G401 (cell line): ENCODE data around the gene SNAI1. TPM values are rescaled to one million over a fixed set of nuclear protein-coding genes. Genes with fewer than 3 reads are reported as not detected.
"Not testable (repeated sequence)": the region's sequence is repeated elsewhere in the genome, so short reads cannot be mapped to it uniquely, and the experiment has no call there.

Source experiments
- DNase-seq: peaks from one replicate; pipeline ENCODE4 v3.0.0-alpha.2; 2015; ENCODE audit warnings: low spot score
- in situ Hi-C: cut with HindIII; loops from 2 replicates; pipeline ENCODE4 v1.10.0; 2016; ENCODE audit warnings: low sequenced_read_pairs, mixed read lengths
- total RNA-seq: library from RNA; depleted of rRNA; stranded (reverse); fragments of >200 nt; shearing (Covaris generic); gene quantifications from 2 replicates; pipeline ENCODE4 v1.2.3, GENCODE V29; 2014

The SNAI1 gene
- total RNA-seq, 1 experiment from 2014 or later = 7.5 TPM

GRCh38 chr20:49957089-49957938, 25.5 kb upstream of the SNAI1 start:
- in situ Hi-C loops = not testable (repeated sequence)
- peak; percentile 88 for DNase-seq

- DNase-seq = no peak
- in situ Hi-C loops = no loop called here
Measured at GRCh38 chr20:49961413-49961812, 21.4 kb upstream of the SNAI1 start.

DNA sequence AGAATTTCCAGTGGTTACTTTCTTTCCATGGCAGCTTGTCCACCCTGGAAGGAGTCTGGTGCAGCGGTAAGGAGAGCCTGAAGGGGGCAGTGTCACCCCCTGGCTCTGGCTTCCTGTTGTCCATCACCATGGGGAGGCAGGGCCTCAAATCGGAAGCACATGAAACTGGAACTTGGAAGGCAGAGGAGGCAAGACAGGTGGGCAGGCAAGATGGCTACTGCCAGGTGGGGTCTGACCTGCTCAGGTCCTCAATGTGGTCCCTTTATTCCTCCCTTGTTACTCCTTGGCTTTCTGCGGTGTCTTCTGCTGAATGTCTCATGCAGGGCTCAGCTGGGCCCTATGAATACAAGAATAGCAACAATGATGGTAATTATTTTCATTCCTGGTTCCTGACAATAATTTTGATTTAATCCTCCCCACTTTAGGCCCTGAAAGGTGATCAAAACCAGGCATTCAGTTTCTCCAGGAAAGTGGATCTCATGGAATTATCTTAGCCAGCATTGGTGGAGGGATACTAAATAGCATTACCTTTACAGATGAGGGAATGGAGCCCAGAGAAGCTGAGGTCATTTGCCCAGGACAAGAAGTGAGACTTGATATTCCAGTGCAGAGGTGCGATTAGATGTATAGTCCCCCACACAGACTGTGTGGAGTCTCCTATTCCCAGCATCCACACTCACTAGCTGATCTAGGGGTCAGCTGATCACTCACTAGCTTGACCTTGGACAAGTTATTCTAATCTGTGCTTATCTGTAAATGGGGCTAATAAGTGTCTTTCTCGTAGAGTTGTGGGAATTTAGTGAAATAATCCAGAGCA, 17.6 kb upstream of the SNAI1 start:
- in situ Hi-C loops = no loop called here
- no peak for DNase-seq

DNA sequence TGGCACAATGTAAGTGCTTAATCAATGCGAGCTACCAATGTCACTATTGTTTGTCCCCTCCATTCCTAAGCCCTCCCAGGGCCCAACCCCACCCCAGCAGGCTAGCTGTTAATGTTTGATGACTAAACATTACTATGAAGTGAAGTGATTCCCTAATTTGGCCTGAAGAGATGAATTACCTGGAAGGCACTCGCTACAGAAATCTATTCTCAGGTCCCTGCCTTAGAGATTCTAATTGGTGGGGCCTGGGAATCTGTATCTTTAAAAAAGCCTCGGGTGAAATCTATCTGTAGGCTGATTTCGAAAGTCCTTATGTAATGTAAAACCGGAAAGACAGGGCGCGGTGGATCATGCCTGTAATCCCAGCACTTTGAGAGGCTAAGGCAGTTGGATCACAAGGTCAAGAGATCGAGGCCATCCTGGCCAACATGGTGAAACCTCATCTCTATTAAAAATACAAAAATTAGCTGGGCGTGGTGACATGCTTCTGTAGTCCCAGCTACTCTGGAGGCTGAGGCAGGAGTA, 16.9 kb upstream of the SNAI1 start:
- in situ Hi-C loops = no loop called here
- no peak for DNase-seq

- no peak for DNase-seq
- in situ Hi-C loops = no loop called here
Measured at GRCh38 chr20:49966861-49967260, 15.9 kb upstream of the SNAI1 start.

DNA sequence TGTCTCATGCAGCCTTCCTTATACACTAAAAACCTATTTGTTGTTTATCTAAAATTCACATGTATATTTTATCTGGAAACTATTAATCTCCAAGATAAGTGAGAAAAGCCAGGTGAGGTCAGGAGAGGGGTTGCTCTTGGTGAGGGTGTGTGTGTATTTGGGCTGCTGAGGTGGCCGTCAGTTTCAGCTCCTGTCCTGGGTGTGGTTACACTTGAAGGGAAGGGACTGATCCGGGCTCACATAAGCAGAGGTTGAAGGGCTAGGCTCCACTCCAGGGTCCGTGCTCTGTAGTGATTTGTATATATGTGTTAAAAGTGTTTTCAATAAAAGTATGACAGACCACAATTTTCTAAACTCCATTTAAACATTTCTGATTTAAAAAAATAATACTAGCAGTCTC, 13.5 kb upstream of the SNAI1 start:
- DNase-seq = no peak

DNA sequence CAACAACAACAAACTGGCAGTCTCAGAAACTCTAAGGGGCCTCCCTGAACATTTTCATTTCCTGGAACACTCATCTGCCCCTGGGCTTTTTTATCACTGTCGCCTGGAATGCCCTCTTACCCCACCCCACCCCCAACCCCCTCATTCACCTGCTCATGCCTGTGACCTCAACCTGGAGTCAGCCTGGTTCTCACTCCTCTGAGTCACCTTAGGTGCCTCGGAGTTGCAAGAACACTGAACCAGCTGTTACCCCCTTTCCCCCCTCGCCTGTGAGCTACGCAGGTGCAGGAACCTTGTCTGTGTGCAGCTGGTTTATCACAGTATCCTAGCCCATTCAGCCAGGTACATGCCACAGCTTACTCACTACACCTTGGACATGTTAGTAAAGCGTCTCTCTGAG, 12.8 kb upstream of the SNAI1 start:
- no peak for DNase-seq
- in situ Hi-C loops = no loop called here

More for the DNA sequence above, 13.5 kb upstream of the SNAI1 start:
- in situ Hi-C loops = no loop called here

DNA sequence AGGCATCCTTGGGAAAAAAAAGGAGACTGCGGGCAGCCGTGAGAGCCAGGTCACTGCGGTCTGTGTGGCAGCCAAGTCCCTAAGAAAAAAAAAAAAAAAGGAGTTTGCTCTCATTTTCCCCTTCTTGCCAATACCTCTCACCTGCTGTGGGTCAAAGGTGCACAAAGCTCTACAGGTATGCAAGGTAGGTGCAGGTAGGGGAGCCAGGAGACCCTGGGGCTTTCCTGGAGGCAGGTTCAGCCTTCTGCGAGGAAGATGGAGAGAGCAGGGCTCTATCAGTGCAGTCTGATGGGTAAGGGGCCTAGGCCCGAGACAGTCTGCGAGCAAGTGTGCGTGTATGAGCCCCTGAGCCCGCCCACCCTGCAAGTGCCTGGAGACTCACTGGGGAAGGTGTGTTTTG, 12.3 kb upstream of the SNAI1 start:
- in situ Hi-C loops = no loop called here

DNA sequence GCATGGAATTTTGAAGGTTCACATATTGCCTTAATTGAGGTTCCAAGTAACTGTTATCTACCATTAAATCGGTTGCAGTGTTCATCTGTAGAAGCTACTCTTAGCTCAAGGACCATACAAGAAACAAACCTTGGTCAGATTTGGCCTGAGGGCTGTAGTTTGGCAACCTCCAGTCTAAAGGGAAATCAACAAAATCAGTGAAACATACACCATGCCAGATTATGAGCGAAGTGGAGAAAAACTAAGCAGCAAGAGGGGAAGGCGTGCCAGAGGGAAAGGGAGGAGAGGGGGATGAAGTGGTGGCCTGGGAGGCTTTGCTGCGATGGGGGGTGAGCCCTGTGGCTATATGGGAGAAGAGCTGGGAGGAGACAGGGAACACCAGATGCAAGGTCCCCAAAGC, 8.8 kb upstream of the SNAI1 start:
- no peak for DNase-seq
- in situ Hi-C loops = no loop called here

More for the DNA sequence above, 12.3 kb upstream of the SNAI1 start:
- DNase-seq = no peak

DNA sequence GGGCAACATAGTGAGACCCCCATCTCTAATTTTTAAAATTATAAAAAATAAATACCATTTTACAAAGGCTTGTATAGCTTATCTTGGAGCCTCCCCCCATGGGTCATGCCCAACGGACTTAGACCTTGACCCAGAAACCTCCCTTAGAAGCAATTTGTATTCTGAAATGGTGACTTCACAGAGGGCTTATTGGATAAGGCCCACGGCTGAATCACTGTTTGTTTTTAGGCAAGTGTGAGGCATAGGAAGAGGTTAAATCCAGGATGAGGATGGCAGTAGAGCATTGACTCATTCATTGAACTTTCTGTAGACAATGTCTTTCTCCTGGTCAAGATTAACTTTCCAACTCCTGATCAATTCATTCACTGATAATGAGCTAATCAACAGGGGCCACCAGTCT, 6.2 kb upstream of the SNAI1 start:
- in situ Hi-C loops = no loop called here
- no peak for DNase-seq

DNA sequence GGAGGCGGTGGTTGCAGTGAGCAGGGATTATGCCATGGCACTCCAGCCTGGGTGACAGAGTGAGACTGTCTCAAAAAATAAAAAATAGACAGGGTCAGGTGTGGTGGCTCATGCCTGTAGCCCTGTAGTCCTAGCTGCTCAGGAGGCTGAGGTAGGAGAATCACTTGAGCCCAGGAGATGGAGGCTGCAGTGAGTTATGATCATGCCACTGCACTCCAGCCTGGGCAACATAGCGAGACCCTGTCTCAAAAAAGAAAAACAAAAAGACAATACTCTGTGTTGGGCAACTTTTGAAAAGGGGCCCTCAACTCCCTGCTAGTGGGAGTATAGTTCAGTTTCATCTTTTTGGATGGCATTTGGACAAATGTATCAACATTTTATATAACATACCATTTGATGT, 5.0 kb upstream of the SNAI1 start:
- in situ Hi-C loops, DNase-seq: not testable (repeated sequence)

DNA sequence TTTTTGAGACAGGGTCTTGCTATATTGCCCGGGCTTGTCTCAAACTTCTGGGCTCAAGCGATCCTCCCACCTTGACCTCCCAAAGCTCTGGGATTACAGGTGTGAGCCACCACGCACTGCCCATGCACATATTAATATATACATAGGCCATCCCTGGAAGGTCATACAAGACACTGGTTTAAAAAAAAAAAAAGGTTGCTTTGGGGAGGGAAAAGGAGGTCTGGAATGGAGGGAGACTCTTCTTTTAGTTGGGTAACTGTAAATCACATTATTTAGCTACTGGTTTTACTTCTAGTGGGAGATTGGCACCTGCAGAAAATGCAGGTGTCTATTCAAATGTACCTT, 4.1 kb upstream of the SNAI1 start:
- in situ Hi-C loops = no loop called here

GRCh38 chr20:49979030-49979832, 3.5 kb upstream of the SNAI1 start:
- in situ Hi-C loops = no loop called here
- DNase-seq = peak; percentile 23

More for the DNA sequence above, 4.1 kb upstream of the SNAI1 start:
- no peak for DNase-seq

GRCh38 chr20:49980140-49981008, 2.4 kb upstream of the SNAI1 start:
- in situ Hi-C loops = loop anchor here (10.0 kb wide), 1 partner anchor 174 kb away; the partner anchor contains the start of gene PEDS1
- no peak for DNase-seq

DNA sequence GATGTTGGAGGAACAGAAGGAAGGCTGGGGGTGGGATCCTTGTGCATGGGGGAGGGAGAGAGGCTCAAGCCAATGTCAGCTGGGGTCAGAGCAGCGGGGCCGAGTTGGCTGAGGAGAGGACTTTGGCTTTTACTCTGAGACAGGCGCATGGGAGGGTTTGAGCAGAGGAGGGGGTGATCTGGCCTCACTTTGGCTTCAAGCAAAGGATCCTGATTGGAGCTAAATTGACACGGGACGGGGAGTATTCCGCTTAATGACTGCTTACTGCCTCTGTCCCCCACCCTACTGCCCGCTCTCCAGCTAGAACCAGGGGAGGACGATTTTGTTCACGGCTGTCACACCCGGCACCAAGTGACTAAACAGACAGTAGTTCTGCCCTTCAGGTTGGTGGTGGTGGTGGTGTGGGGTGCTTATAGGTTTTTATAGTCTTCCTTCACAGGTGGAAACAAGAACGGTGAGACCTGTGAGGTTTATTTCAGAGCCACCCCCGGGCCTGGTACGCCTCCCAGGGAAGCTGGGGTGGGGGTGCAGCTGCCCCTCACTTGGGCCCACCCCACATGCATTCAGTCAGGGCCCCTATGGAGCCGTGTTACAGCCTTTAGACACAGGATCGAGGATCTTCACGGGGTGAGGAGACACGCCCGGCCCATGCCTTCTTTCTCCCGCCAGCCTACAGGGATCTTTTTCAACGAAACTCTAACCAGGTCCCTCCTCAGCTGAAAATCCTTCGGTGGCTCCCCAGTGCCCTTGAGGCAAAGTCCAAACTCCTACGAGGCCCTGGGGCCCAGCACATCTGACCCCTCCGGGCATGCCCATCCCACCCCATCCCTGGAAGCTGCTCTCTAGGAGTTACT, 1.3 kb upstream of the SNAI1 start:
- in situ Hi-C loops = loop anchor here (10.0 kb wide), 1 partner anchor 173 kb away; the partner anchor contains the start of gene PEDS1
- no peak for DNase-seq

DNA sequence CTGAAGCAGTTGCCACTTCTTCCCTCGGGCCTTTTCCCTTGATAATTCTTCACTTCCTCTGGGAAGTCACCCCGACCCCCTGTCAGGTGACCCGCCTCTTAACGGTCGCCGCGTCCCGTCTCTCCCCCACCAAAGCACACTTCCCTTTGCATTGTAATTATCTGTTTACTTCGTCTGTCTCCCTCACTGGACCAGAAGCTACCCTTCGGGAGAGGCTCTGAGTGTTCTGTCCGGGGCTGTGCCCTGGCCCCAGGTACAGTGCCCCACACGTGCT, 771 bp upstream of the SNAI1 start:
- in situ Hi-C loops = loop anchor here (10.0 kb wide), 1 partner anchor 173 kb away; the partner anchor contains the start of gene PEDS1
- DNase-seq = no peak

DNA sequence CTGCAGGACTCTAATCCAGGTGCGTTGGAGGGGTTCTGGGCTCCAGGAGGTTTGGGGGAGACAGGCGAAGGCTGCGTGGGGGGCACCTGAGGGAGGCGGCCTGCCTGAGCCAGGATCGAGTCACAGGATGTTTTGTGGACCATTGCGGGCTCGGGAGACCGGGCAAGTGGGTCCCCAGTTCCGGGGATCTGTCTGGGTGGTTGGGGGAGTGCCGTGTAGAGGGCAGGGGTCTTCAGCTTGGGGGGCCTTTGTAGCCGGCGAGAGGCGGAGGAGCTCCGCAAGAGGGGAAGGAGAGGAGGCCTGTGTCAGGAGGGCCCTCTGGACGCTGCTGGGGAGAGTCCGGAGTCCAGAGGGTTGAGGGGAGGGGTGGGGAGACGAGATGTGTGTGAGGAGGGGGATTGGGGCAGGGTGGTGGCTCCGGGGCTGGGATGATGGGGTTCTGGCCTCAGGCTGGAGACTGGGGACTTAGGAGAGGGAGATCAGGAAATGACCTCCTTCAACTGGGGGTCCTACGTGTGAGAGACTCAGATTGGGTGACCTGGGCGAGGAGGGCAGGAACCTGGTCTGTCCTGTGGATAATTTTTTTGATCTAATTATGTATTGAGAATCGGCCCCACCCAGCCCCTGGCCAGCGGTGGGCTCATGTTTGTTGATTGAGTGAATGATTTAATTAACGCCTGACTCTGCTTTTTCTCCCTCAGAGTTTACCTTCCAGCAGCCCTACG, 505 bp downstream of the SNAI1 start:
- in situ Hi-C loops = loop anchor here (10.0 kb wide), 1 partner anchor 172 kb away; the partner anchor contains the start of gene PEDS1
- no peak for DNase-seq
